ENCODE data around the gene PRKAG2. TPM values are rescaled to one million over a fixed set of nuclear protein-coding genes. Genes with fewer than 3 reads are reported as not detected.

PRKAG2 gene
- total and polyA plus RNA-seq, 12 donors, result 3.8 to 17.3 (median 10.9) TPM

DNA sequence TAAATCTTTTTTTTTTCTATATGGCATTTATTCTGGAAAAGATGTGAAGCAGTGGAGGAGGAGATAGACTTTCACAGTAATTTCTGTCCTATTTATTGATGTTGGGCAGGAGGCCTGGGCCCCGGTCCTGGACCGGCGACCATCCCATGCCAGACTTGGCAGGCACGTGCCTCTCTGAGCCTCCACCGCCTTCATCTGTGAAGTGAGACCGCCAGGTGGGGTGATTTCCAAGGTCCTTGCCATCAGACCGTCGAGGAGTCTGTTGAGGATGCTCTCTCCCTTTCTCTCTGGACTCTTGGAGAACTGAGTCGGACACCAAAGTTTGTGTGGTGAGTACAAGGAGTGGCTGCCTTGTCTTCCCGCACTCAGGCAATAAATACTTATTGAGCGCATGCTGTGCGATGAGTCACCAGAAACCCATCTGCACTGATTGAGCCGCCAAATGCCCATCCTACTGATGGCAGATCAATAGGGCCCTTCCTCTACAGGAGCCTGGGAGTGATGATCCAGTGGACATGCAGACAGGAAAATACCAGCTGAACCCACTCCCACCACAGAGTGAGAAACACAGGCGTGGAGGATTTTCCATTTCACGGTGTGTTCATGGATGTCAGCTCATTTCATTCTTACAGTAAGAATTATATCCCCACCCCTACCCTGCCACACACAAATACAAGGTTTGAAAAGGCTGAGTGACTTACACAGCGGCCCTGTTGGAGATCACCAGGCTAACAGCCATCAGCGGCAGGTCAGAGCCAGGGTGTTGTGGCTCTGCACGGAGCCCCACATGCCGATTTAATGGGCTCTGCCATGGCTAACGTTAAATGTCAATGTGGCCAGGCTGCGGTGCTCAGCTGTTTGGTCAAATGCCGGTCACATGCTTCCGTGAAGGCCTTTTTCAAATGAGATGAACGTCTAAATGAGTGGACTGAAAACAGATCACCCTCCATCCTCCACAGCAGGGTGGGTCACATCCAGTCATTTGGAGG, 11.5 kb upstream of the PRKAG2 start:
- DNase-seq, result no peak
- Histone ChIP-seq H3K27me3 (peaks cover 7% of the 10 kb centered on the region), H3K9me3 (replicated peaks in 1 of 3) (no peaks in the 10 kb centered on the region), H3K36me3 (replicated peaks in 1 of 2) (no peaks in the 10 kb centered on the region), H3K4me3 (no peak overlapping the region), H3K4me1 (replicated peaks in 1 of 2) (no peaks in the 10 kb centered on the region), H3K27ac (no peak overlapping the region)
- intact Hi-C loops (cut with DNase I), result no loop called here
- TF ChIP-seq POLR2A (IDR thresholded peaks at IDR 0.05), result no peak
- TF ChIP-seq, protein P1, sequence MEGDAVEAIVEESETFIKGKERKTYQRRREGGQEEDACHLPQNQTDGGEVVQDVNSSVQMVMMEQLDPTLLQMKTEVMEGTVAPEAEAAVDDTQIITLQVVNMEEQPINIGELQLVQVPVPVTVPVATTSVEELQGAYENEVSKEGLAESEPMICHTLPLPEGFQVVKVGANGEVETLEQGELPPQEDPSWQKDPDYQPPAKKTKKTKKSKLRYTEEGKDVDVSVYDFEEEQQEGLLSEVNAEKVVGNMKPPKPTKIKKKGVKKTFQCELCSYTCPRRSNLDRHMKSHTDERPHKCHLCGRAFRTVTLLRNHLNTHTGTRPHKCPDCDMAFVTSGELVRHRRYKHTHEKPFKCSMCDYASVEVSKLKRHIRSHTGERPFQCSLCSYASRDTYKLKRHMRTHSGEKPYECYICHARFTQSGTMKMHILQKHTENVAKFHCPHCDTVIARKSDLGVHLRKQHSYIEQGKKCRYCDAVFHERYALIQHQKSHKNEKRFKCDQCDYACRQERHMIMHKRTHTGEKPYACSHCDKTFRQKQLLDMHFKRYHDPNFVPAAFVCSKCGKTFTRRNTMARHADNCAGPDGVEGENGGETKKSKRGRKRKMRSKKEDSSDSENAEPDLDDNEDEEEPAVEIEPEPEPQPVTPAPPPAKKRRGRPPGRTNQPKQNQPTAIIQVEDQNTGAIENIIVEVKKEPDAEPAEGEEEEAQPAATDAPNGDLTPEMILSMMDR (IDR thresholded peaks at IDR 0.05), result no peak
- WGBS, 4 donors, result 76 to 83% (median 81%) methylated on average over 22 to 24 of the region's 24 CpGs

DNA sequence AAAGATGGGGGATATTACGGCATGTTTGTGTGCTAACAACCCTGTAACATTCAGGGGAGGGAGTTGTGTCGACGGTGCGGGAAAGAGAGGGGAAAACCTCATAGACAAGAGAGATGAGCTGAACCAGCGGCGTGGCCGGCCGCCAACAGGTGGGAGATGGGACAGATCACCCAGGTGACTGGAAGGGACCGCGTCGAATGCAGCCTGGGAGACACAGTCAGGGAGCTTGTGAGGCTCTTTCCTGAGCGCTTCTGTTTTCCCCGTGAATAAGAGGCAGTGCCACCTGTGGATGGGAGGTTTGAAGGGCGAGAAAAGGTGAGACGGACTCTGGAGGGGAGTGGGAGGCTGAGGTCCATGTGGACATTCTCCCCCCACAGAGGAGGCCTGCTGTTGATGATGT, 9.9 kb upstream of the PRKAG2 start:
- 72 to 79% (median 74%) methylated on average over 15 of the region's 15 CpGs for WGBS, 4 donors
- TF ChIP-seq, protein P1 (IDR thresholded peaks at IDR 0.05), result no peak
- TF ChIP-seq POLR2A (IDR thresholded peaks at IDR 0.05), result no peak
- H3K27me3 ChIP-seq, result peaks cover 7% of the 10 kb centered on the region
- no peak overlapping the region for H3K4me3 ChIP-seq
- no peaks in the 10 kb centered on the region for H3K36me3 ChIP-seq (replicated peaks in 1 of 2)
- DNase-seq, result no peak
- no peak overlapping the region for H3K27ac ChIP-seq
- no peaks in the 10 kb centered on the region for H3K9me3 ChIP-seq (replicated peaks in 1 of 3)
- intact Hi-C loops (cut with DNase I), result no loop called here
- no peaks in the 10 kb centered on the region for H3K4me1 ChIP-seq (replicated peaks in 1 of 2)

DNA sequence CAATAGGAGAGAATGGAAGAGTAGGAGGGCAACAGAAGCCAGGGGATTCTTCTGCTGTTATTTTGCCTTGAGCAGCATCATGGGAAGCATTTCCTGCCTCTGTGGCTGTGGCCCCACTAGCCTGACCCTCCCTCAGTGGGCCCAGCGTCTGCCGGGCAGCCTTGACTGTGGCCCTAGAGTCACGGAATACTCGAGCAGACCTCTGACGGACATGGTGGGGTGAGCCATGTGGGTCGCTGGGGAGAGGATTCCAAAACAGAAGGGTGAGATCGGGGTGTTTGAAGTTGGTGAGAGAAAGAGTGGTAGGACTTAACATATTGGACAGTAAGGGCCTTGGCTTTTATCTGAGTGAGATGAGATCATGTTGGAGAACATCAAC, 8.3 kb upstream of the PRKAG2 start:
- intact Hi-C loops (cut with DNase I), result no loop called here
- Histone ChIP-seq H3K36me3 (replicated peaks in 1 of 2) (no peaks in the 10 kb centered on the region), H3K27ac (no peak overlapping the region), H3K4me3 (no peak overlapping the region), H3K4me1 (replicated peaks in 1 of 2) (no peaks in the 10 kb centered on the region), H3K27me3 (no peaks in the 10 kb centered on the region), H3K9me3 (replicated peaks in 1 of 3) (no peaks in the 10 kb centered on the region)
- WGBS, 4 donors, result 77 to 88% (median 86%) methylated on average over 7 of the region's 7 CpGs
- DNase-seq, result no peak
- TF ChIP-seq POLR2A (IDR thresholded peaks at IDR 0.05), result no peak
- TF ChIP-seq, protein P1 (IDR thresholded peaks at IDR 0.05), result no peak

DNA sequence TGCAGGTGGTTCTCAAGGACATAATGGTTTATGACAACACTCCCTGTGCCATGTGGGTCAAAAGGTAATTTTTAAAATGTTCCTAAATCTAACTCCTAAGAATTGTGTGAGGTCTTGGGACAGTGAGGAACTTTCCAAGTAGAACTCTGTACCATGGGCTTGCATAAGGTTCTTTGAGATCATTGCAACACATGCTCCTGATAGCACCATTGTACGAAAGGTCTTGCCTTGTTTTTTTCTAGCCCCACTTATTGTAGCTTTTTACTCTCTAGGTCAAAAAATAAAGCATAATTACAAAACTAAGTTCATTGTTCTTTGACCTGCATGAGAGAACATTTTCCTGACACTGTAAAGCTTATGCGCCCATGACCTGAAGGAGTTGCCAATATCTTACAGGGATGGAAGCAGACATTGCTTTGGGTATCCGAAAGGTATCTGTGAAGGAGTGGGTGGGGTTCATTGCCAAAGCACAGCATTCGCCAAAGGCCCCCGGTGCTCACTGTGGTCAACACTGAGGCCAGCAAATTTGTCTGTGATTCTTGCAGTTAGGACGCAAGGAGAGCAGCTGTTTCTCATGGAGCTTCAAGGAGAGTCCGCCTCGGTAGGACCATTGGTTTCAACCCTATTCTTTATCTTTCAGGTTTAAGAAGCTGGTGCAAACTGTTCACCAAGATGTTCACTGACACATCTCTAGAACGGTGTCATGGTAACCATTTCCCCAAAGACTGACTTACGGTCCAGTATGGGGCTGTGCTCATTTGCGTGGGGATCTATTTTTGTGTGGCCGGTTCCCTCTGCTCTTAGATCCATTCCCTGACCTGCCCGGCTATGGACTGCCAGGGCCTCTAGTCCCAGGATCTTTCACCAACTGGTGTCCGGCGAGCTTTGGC, 7.6 kb upstream of the PRKAG2 start:
- DNase-seq, result no peak

More for the DNA sequence above, 7.6 kb upstream of the PRKAG2 start:
- Histone ChIP-seq H3K4me3 (no peak overlapping the region), H3K27ac (no peak overlapping the region), H3K27me3 (no peaks in the 10 kb centered on the region), H3K36me3 (replicated peaks in 1 of 2) (no peaks in the 10 kb centered on the region), H3K4me1 (replicated peaks in 1 of 2) (no peaks in the 10 kb centered on the region), H3K9me3 (replicated peaks in 1 of 3) (no peaks in the 10 kb centered on the region)
- intact Hi-C loops (cut with DNase I), result no loop called here
- TF ChIP-seq POLR2A (IDR thresholded peaks at IDR 0.05), result no peak
- TF ChIP-seq, protein P1 (IDR thresholded peaks at IDR 0.05), result no peak
- 85 to 88% (median 87%) methylated on average over 13 to 15 of the region's 15 CpGs for WGBS, 4 donors
